K562 (cell line): ENCODE measurements around the gene ME3. TPM values are rescaled to one million over a fixed set of nuclear protein-coding genes. Genes with fewer than 3 reads are reported as not detected.

Experiments
- ATAC-seq: fragments of 200-7000 bp; cut with Tn5 transposase; 3 replicates; pipeline ENCODE4 v1.9.1; 2020; ENCODE audit warnings: moderate library complexity
- BruUV-seq: library from RNA; stranded (reverse); fragments of 400-500 nt; replicated peaks from 2 replicates; lab custom pipeline; 2021; lab: Mats Ljungman, UMichigan
- CTCF ChIA-PET: fragments of 300-600 bp; formaldehyde crosslinking; extraction: SDS; loops from one replicate; lab custom pipeline; 2021; ENCODE audit warnings: low intra/inter-chr PET ratio; lab: Yijun Ruan, JAX
- POLR2A ChIA-PET: fragments of 300-600, 350-650 bp; sonication (Branson Sonifier 250); formaldehyde crosslinking; extraction: SDS; loops from one replicate; lab custom pipeline; 2021; ENCODE audit warnings: antibody characterized with exemption, inconsistent platforms; lab: Yijun Ruan, JAX
- DNase-seq, 4 experiments: peaks; one replicate each; pipeline versions ENCODE4 v3.0.0 to v3.0.0-alpha.2; 2011 to 2018; ENCODE audit warnings: low spot score in 3 of 4, mixed read lengths in 3 of 4; ENCODE audit errors: extremely low read depth in 1 of 4
- FAIRE-seq: peaks from 2 replicates; lab custom pipeline; 2011; peaks lifted over from hg19 to GRCh38; lab: Jason Lieb, UNC
- H2AFZ ChIP-seq: 2 replicates; pipeline ENCODE4 v1.6.0; 2011; ENCODE audit warnings: low read depth, low read length, control low read depth, inconsistent platforms
- H3K27ac ChIP-seq: fragments of 200-600 bp; 3 replicates; pipeline ENCODE4 v1.8.0; 2011; ENCODE audit warnings: low read depth, mild to moderate bottlenecking, control low read depth, inconsistent platforms, low read length, moderate library complexity, mixed read lengths; ENCODE audit errors: extremely low read depth
- H3K27me3 ChIP-seq, 2 experiments: fragments of 300-600 bp in 1 of 2; 2 replicates in 1 of 2; 3 replicates in 1 of 2; pipeline versions ENCODE4 v1.6.0 to v1.8.0; 2011; ENCODE audit warnings: inconsistent platforms in 2 of 2, low read length in 2 of 2, mild to moderate bottlenecking in 1 of 2, mixed read lengths in 1 of 2, moderate library complexity in 1 of 2; ENCODE audit not compliant: control insufficient read depth in 2 of 2, insufficient read depth in 2 of 2
- H3K36me3 ChIP-seq: fragments of 300-600 bp; 3 replicates; pipeline ENCODE4 v1.8.0; 2011; ENCODE audit warnings: mild to moderate bottlenecking, low read length, inconsistent platforms; ENCODE audit not compliant: control insufficient read depth, insufficient read depth
- H3K4me1 ChIP-seq, 2 experiments: fragments of 200-600 bp in 1 of 2; replicated peaks in 1 of 2; 2 replicates in 1 of 2; 3 replicates in 1 of 2; pipeline versions ENCODE4 v1.5.1 to v1.8.0; 2011; ENCODE audit warnings: inconsistent platforms in 2 of 2, low read length in 2 of 2, mild to moderate bottlenecking in 1 of 2, mixed read lengths in 1 of 2, moderate library complexity in 1 of 2; ENCODE audit not compliant: control insufficient read depth in 2 of 2, insufficient read depth in 2 of 2
- H3K4me2 ChIP-seq: 2 replicates; pipeline ENCODE4 v1.6.1; 2011; ENCODE audit warnings: low read length, control low read depth, inconsistent platforms, mixed read lengths; ENCODE audit not compliant: insufficient read depth
- H3K4me3 ChIP-seq: fragments of 200-600 bp; sonication (generic), shearing (Covaris generic); 2 replicates; pipeline ENCODE4 v1.5.1; 2016; ENCODE audit warnings: control low read depth, inconsistent platforms
- H3K79me2 ChIP-seq: fragments of 200-600 bp; 3 replicates; pipeline ENCODE4 v1.8.0; 2011; ENCODE audit warnings: low read length, inconsistent platforms; ENCODE audit not compliant: control insufficient read depth, insufficient read depth
- H3K9ac ChIP-seq, 2 experiments: 2 replicates each; pipeline versions ENCODE4 v1.6.0 to v1.6.1; 2011; ENCODE audit warnings: low read depth in 2 of 2, low read length in 2 of 2, control low read depth in 1 of 2, inconsistent platforms in 1 of 2, mild to moderate bottlenecking in 1 of 2, mixed read lengths in 1 of 2; ENCODE audit not compliant: insufficient read depth in 1 of 2
- H3K9me1 ChIP-seq: one replicate; pipeline ENCODE4 v1.6.0; 2011; ENCODE audit warnings: inconsistent platforms, mild to moderate bottlenecking, low read length, moderate library complexity; ENCODE audit not compliant: control insufficient read depth, insufficient read depth
- H3K9me3 ChIP-seq: replicated peaks from 2 replicates; pipeline ENCODE4 v1.5.1; 2011; ENCODE audit warnings: low read depth, low read length, inconsistent platforms; ENCODE audit not compliant: control insufficient read depth, insufficient read depth
- H4K20me1 ChIP-seq: replicated peaks from 2 replicates; pipeline ENCODE4 v1.6.1; 2011; ENCODE audit warnings: low read length, inconsistent platforms, mixed read lengths; ENCODE audit not compliant: control insufficient read depth, insufficient read depth
- ARNT ChIP-seq, 2 experiments: fragments of 450-650 bp; IDR thresholded peaks; 2 replicates each; pipeline ENCODE4 v1.6.1; 2016; ENCODE audit warnings: mild to moderate bottlenecking in 1 of 2
- CSDE1 ChIP-seq, 2 experiments: fragments of 450-650 bp; IDR thresholded peaks; 2 replicates each; pipeline ENCODE4 v1.6.1; 2016; ENCODE audit warnings: mild to moderate bottlenecking in 1 of 2
- E2F1 ChIP-seq: sonication (generic); formaldehyde crosslinking; IDR thresholded peaks from 2 replicates; pipeline ENCODE4 v1.8.1; 2023; ENCODE audit warnings: mild to moderate bottlenecking, missing genetic modification reagents, moderate library complexity
- FIP1L1 ChIP-seq: fragments of 200-400 bp; formaldehyde crosslinking; IDR thresholded peaks from 2 replicates; pipeline ENCODE4 v1.6.1; 2018; ENCODE audit warnings: mild to moderate bottlenecking, low read depth, low read length; ENCODE audit not compliant: poor library complexity, severe bottlenecking
- GTF2F1 ChIP-seq: IDR thresholded peaks from 2 replicates; pipeline ENCODE4 v1.6.1; 2011; ENCODE audit warnings: low read depth, low read length, improper control_type of control experiment
- HOMEZ ChIP-seq: fragments of 250-450 bp; sonication (Bioruptor Pico); IDR thresholded peaks from 2 replicates; pipeline ENCODE4 v1.4.0; 2020; ENCODE audit warnings: mild to moderate bottlenecking, moderate library complexity
- HSF4 ChIP-seq: fragments of 250-450 bp; sonication (Bioruptor Pico); IDR thresholded peaks from 2 replicates; pipeline ENCODE4 v2.1.2; 2022; ENCODE audit warnings: mild to moderate bottlenecking, moderate library complexity, borderline replicate concordance
- SMAD4 ChIP-seq: fragments of 250-450 bp; sonication (Bioruptor Pico); conservative IDR thresholded peaks from 2 replicates; pipeline ENCODE4 v1.8.0; 2021; ENCODE audit warnings: inconsistent platforms, mild to moderate bottlenecking, moderate library complexity
- ZBTB11 ChIP-seq, 3 experiments: fragments of 200-800 bp in 1 of 3; fragments of 250-450 bp in 1 of 3; fragments of 450-650 bp in 1 of 3; sonication (Bioruptor Pico) in 1 of 3; sonication (Bioruptor generic) in 1 of 3; formaldehyde crosslinking in 1 of 3; IDR thresholded peaks; 2 replicates each; pipeline versions ENCODE4 v1.6.1 to v1.8.0; 2016 to 2022; ENCODE audit warnings: mild to moderate bottlenecking in 2 of 3, missing genetic modification characterization in 2 of 3, missing compliant biosample characterization in 1 of 3, moderate library complexity in 1 of 3
- ZKSCAN8 ChIP-seq: fragments of 200-800 bp; sonication (Bioruptor generic); IDR thresholded peaks from 2 replicates; pipeline ENCODE4 v1.6.1; 2016; ENCODE audit warnings: missing genetic modification characterization, missing compliant biosample characterization
- ZNF165 ChIP-seq: fragments of 250-450 bp; sonication (Bioruptor Pico); IDR thresholded peaks from 2 replicates; pipeline ENCODE4 v1.4.0; 2020; ENCODE audit warnings: borderline replicate concordance
- ZNF224 ChIP-seq: sonication (generic); formaldehyde crosslinking; IDR thresholded peaks from 2 replicates; pipeline ENCODE4 v1.8.0; 2022; ENCODE audit warnings: mild to moderate bottlenecking, missing genetic modification reagents
- ZNF512 ChIP-seq: IDR thresholded peaks from 2 replicates; pipeline ENCODE4 v1.6.1; 2016; ENCODE audit warnings: missing genetic modification characterization, missing compliant biosample characterization
- WGBS: fragments of 100-300 bp; shearing (Covaris generic); methylation state at CpG from one replicate; pipeline ENCODE4 v1.1.6; 2016; ENCODE audit warnings: low coverage, mixed read lengths; ENCODE audit not compliant: insufficient coverage; ENCODE audit errors: missing lambda C conversion rate; 5-methylcytosine and 5-hydroxymethylcytosine counted together
- in situ Hi-C: fragments of 300-500 bp; cut with MboI; formaldehyde crosslinking; loops from 4 replicates; pipeline ENCODE4 v1.15.0; 2018; ENCODE audit warnings: inconsistent platforms, mixed read lengths
- intact Hi-C: fragments of 100-400 bp; cut with micrococcal nuclease; formaldehyde crosslinking; loops from 2 replicates; pipeline ENCODE4 v1.14.2; 2022
- polyA plus RNA-seq, 8 experiments: library from polyadenylated mRNA; depleted of rRNA in 4 of 8; stranded (reverse) in 5 of 8; unstranded in 3 of 8; fragments of >200 nt; fragmentation: Nextera tagmentation in 2 of 8; fragmentation: Illumina TruSeq in 1 of 8; extraction: Ambion mirVana in 2 of 8; extraction: Trizol in 1 of 8; gene quantifications; 2 replicates each; pipeline versions ENCODE4 v1.2.1 to v1.2.3, GENCODE V29; 2011 to 2014; ENCODE audit warnings: inconsistent platforms in 1 of 8, missing spikeins in 1 of 8
- total RNA-seq, 7 experiments: library from RNA; depleted of rRNA in 6 of 7; stranded (reverse); fragments of >200 nt in 6 of 7; fragmentation: Illumina TruSeq in 2 of 7; extraction: Trizol in 2 of 7; gene quantifications; 2 replicates each; pipeline versions ENCODE4 v1.2.1 to v1.2.3, GENCODE V29; 2011 to 2021; ENCODE audit warnings: low replicate concordance in 1 of 7

ME3 gene
- total and polyA plus RNA-seq, 9 of the 15 experiments (the other 6 are each of a cell fraction or from before 2014, with no cell fraction given): not detected

GRCh38 chr11:86720546-86720945 is 48.1 kb upstream of the ME3 start:
- BruUV-seq: no TSS peak
- FAIRE-seq (no peak), ATAC-seq (no peak), DNase-seq (no peak)
- Histone ChIP-seq H3K27me3 (no peaks in the 10 kb centered on the region), H3K4me2 (no peak overlapping the region), H3K9ac (no peak overlapping the region), H3K9me3 (no peaks in the 10 kb centered on the region), H3K79me2 (no peaks in the 10 kb centered on the region), H4K20me1 (no peaks in the 10 kb centered on the region), H2AFZ (no peak overlapping the region), H3K9me1 (no peaks in the 10 kb centered on the region), H3K4me3 (no peak overlapping the region), H3K36me3 (no peaks in the 10 kb centered on the region), H3K27ac (no peak overlapping the region), H3K4me1 (no peaks in the 10 kb centered on the region)
- TF ChIP-seq FIP1L1 (no peak), E2F1 (no peak), ARNT (IDR thresholded peaks at IDR 0.05) (no peak), ZBTB11 (CRISPR knock-in tag; IDR thresholded peaks at IDR 0.05) (no peak), ZKSCAN8 (no peak), ZNF224 (no peak), CSDE1 (IDR thresholded peaks at IDR 0.05) (no peak), HSF4 (CRISPR knock-in tag) (no peak), ZNF165 (CRISPR knock-in tag) (no peak), SMAD4 (CRISPR knock-in tag) (no peak), HOMEZ (CRISPR knock-in tag) (no peak), GTF2F1 (no peak), ZNF512 (tag) (no peak)
- POLR2A ChIA-PET: no interaction called here
- intact Hi-C loops: no loop called here
- CTCF ChIA-PET: no interaction called here
- WGBS: 0% methylated on average over 2 of the region's 2 CpGs
- in situ Hi-C loops: no loop called here
